Peyer's patch (tissue), 4 donors: Measurements from ENCODE around the gene PCNX1. TPM values are rescaled to one million over a fixed set of nuclear protein-coding genes. Genes with fewer than 3 reads are reported as not detected.

Experiments used
- DNase-seq, 3 donors: peaks; one replicate each; pipeline ENCODE4 v3.0.0-alpha.2; 2017 to 2019
- H3K27ac ChIP-seq, 4 donors: fragments of 200-600 bp; sonication (generic); one replicate each; pipeline ENCODE4 v1.5.1; 2016 to 2019
- H3K27me3 ChIP-seq, 2 donors: fragments of 200-600 bp; sonication (generic); one replicate each; pipeline ENCODE4 v1.5.1; 2019
- H3K36me3 ChIP-seq, 3 donors: fragments of 200-600 bp; sonication (generic); one replicate each; pipeline ENCODE4 v1.5.1; 2016 to 2019
- H3K4me1 ChIP-seq, 4 donors: fragments of 200-600 bp; sonication (generic); one replicate each; pipeline ENCODE4 v1.5.1; 2016 to 2019
- H3K4me3 ChIP-seq, 4 donors: fragments of 200-600 bp; sonication (generic); 1 replicate in 3 of 4; 2 replicates in 1 of 4; pipeline ENCODE4 v1.5.1; 2016 to 2019; ENCODE audit warnings: mild to moderate bottlenecking in 1 of 4
- H3K9me3 ChIP-seq, 4 donors: fragments of 200-600 bp; sonication (generic); one replicate each; pipeline ENCODE4 v1.5.1; 2016 to 2019; ENCODE audit warnings: mild to moderate bottlenecking in 1 of 4
- CTCF ChIP-seq, 6 experiments: fragments of 450-650 bp in 4 of 6; fragments of 200-600 bp in 2 of 6; sonication (generic) in 1 of 6; IDR thresholded peaks; one replicate each; pipeline ENCODE4 v1.5.1; 2017 to 2019; ENCODE audit warnings: antibody characterized with exemption in 6 of 6, mild to moderate bottlenecking in 3 of 6, moderate library complexity in 1 of 6
- POLR2A ChIP-seq, 2 donors: fragments of 450-650 bp; IDR thresholded peaks; one replicate each; pipeline ENCODE4 v1.5.1; 2017; ENCODE audit warnings: antibody characterized with exemption in 2 of 2, mild to moderate bottlenecking in 2 of 2, moderate library complexity in 2 of 2
- total RNA-seq, 4 donors: library from RNA; depleted of rRNA; stranded (reverse); fragments of >200 nt; gene quantifications; one replicate each; pipeline ENCODE4 v1.1.0, GENCODE V29; 2016

PCNX1 gene
- total RNA-seq, 4 donors from 2014 or later, result 62.7 to 136 (median 90.5) TPM

GRCh38 chr14:71096947-71097346 is 189.7 kb downstream of the PCNX1 start:
- TF ChIP-seq CTCF (IDR thresholded peaks at IDR 0.05) (no peak), POLR2A (IDR thresholded peaks at IDR 0.05) (no peak)
- Histone ChIP-seq H3K36me3 (peaks cover 0 to 20% (median 0%) of the 10 kb centered on the region in 3 donors), H3K27me3 (no peaks in the 10 kb centered on the region), H3K4me1 (no peaks in the 10 kb centered on the region), H3K27ac (no peak overlapping the region), H3K9me3 (no peaks in the 10 kb centered on the region), H3K4me3 (no peak overlapping the region)
- DNase-seq, result no peak

DNA sequence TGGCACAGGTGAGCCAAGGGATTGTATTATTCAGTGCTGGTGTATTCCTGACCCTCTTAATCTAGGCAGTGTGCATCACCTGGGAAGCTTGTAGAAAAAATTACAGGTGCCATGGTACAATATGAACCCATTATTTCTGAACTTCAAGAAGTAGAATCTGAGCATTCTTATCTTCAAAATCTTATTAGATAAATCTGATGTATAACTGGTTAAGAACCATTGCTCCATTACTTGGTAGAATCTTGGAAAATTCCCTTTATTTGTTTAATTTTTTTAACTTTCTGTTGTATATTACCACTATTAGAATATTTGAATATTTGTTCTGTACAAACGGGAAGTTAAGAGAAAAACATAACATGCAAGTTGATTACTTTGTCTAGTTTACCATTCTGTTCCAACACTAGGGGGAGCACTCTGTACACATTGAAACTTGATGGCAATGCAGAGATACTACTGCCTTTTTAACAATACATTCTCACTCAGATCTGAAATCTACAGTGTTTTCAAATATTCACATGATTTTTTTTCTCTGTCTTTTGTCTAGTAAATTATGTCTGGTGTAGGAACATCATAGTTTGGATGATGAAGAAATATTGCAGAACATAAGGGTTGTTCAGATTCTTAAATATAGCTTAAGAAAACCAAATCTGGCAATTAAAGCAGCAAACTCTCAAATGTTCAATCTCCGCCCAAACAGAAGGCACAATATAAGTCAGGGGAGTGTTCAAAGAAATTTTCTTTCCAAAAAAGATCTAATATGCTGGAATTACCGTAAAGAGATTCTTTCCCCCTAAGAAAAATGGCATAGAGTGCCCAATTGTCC is 196.6 kb downstream of the PCNX1 start:
- Histone ChIP-seq H3K9me3 (no peaks in the 10 kb centered on the region), H3K4me1 (no peaks in the 10 kb centered on the region), H3K27me3 (no peaks in the 10 kb centered on the region), H3K27ac (no peak overlapping the region), H3K4me3 (no peak overlapping the region), H3K36me3 (peaks cover 0 to 58% (median 0%) of the 10 kb centered on the region in 3 donors)
- no peak for TF ChIP-seq POLR2A (IDR thresholded peaks at IDR 0.05)
- TF ChIP-seq CTCF (IDR thresholded peaks at IDR 0.05), result peak; percentile 40 to 91 (median 78)
- DNase-seq, result no peak

DNA sequence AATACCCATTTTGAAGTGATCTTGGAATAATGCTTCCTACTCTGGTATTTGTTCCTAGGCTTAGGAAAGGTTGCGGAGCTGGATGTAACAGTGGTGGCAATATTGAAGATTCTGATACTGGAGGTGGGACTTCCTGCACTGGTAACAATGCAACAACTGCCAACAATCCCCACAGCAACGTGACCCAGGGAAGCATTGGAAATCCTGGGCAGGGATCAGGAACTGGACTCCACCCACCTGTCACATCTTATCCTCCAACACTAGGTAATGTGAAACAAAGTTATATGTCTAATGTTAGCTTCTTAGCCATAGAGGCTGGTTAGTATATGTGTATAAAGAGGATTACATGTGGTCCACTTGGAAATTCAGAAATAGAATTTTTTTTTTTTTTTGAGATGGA is 197.9 kb downstream of the PCNX1 start:
- TF ChIP-seq CTCF (IDR thresholded peaks at IDR 0.05), result no peak
- TF ChIP-seq POLR2A (IDR thresholded peaks at IDR 0.05), result no peak
- no peak overlapping the region for H3K4me3 ChIP-seq
- no peak overlapping the region for H3K27ac ChIP-seq
- H3K9me3 ChIP-seq, result no peaks in the 10 kb centered on the region
- H3K36me3 ChIP-seq, result peaks cover 0 to 71% (median 0%) of the 10 kb centered on the region in 3 donors
- no peaks in the 10 kb centered on the region for H3K4me1 ChIP-seq
- H3K27me3 ChIP-seq, result no peaks in the 10 kb centered on the region
- no peak for DNase-seq

- Histone ChIP-seq H3K4me3 (no peak overlapping the region), H3K4me1 (no peaks in the 10 kb centered on the region), H3K36me3 (peaks cover 0 to 76% (median 0%) of the 10 kb centered on the region in 3 donors), H3K27ac (no peak overlapping the region), H3K9me3 (no peaks in the 10 kb centered on the region), H3K27me3 (no peaks in the 10 kb centered on the region)
- DNase-seq, result no peak
- TF ChIP-seq CTCF (IDR thresholded peaks at IDR 0.05) (no peak), POLR2A (IDR thresholded peaks at IDR 0.05) (no peak)
These were observed 200.7 kb downstream of the PCNX1 start for GRCh38 chr14:71107921-71108320.

DNA sequence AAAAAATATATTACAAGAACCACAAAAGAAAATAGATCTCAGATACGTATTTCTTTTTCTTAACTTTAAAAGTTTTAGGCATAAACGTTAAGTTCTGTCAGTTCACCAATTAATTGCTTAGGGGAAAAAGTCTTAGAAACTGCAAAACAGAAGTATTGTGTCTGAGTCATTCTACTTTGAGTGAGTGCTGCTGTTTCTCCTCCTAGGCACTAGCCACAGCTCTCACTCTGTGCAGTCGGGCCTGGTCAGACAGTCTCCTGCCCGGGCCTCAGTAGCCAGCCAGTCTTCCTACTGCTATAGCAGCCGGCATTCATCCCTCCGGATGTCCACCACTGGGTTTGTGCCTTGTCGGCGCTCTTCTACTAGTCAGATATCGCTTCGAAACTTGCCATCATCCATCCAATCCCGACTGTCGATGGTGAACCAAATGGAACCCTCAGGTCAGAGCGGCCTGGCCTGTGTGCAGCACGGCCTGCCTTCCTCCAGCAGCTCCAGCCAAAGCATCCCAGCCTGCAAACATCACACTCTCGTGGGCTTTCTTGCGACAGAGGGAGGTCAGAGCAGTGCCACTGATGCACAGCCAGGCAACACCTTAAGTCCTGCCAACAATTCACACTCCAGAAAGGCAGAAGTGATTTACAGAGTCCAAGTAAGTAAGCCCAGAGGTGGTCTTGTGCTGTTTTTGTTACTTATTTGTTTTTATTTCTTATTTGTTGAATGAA is 201.3 kb downstream of the PCNX1 start:
- no peak overlapping the region for H3K4me3 ChIP-seq
- no peaks in the 10 kb centered on the region for H3K9me3 ChIP-seq
- H3K27ac ChIP-seq, result no peak overlapping the region
- H3K36me3 ChIP-seq, result peaks cover 0 to 72% (median 0%) of the 10 kb centered on the region in 3 donors
- no peaks in the 10 kb centered on the region for H3K27me3 ChIP-seq
- no peak for TF ChIP-seq CTCF (IDR thresholded peaks at IDR 0.05)
- TF ChIP-seq POLR2A (IDR thresholded peaks at IDR 0.05), result no peak
- H3K4me1 ChIP-seq, result no peaks in the 10 kb centered on the region
- DNase-seq, result no peak
